ENCODE data around the gene CERS2.

GRCh38 chr1:150957666-150958065 is 17.0 kb downstream of the CERS2 start:
- no peak for TF ChIP-seq CTCF (conservative IDR thresholded peaks at IDR 0.05; ENCODE audit: low read depth, low read length)
- TF ChIP-seq RAD21 (IDR thresholded peaks at IDR 0.05; ENCODE audit: low read length), result no peak
